Left ventricle myocardium superior (tissue), 1 donor: ENCODE measurements around the gene CASKIN1. TPM values are rescaled to one million over a fixed set of nuclear protein-coding genes. Genes with fewer than 3 reads are reported as not detected.

Experiments
- ATAC-seq: fragments of 200-7000 bp; cut with Tn5 transposase; one replicate; pipeline ENCODE4 v1.9.1; 2020; ENCODE audit warnings: mild to moderate bottlenecking, moderate library complexity
- DNase-seq: peaks from one replicate; pipeline ENCODE4 v3.0.0-alpha.2; 2020
- intact Hi-C: fragments of 100-400 bp; cut with micrococcal nuclease; formaldehyde crosslinking; loops from one replicate; pipeline ENCODE4 v1.11.0; 2022
- total RNA-seq: library from RNA; stranded (reverse); fragmentation: NEBNext Ultra II Directional; extraction: Animal tissue kit (Norgen Biotek cat#: 25700); gene quantifications from one replicate; pipeline ENCODE4 v1.2.1, GENCODE V29; 2021
- donor health status: DM: no; HTN: yes; CAD: no; lungs with severe emphysema.

The CASKIN1 gene
- total RNA-seq, 1 donor from 2014 or later = 9.2 TPM

DNA sequence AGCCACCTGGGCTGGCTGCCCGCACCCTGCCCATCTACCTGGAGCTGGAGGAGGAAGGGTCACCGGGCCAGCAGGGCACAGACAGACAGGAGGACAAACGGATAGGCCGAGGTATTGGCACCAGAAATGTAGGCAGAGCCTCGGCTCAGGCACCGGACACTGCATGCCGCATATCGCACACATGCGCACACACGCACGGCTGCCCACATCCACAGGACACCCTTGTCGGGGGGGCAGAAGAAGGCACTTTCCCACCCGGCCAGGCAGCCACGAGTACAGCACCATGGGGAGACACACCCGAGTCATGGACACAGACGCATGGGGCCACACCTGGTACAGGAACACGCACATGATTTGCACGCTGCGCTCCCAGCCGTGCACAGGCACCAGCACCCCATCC lies 14.5 kb downstream of the CASKIN1 start:
- ATAC-seq = no peak
- no peak for DNase-seq
- intact Hi-C loops = no loop called here

DNA sequence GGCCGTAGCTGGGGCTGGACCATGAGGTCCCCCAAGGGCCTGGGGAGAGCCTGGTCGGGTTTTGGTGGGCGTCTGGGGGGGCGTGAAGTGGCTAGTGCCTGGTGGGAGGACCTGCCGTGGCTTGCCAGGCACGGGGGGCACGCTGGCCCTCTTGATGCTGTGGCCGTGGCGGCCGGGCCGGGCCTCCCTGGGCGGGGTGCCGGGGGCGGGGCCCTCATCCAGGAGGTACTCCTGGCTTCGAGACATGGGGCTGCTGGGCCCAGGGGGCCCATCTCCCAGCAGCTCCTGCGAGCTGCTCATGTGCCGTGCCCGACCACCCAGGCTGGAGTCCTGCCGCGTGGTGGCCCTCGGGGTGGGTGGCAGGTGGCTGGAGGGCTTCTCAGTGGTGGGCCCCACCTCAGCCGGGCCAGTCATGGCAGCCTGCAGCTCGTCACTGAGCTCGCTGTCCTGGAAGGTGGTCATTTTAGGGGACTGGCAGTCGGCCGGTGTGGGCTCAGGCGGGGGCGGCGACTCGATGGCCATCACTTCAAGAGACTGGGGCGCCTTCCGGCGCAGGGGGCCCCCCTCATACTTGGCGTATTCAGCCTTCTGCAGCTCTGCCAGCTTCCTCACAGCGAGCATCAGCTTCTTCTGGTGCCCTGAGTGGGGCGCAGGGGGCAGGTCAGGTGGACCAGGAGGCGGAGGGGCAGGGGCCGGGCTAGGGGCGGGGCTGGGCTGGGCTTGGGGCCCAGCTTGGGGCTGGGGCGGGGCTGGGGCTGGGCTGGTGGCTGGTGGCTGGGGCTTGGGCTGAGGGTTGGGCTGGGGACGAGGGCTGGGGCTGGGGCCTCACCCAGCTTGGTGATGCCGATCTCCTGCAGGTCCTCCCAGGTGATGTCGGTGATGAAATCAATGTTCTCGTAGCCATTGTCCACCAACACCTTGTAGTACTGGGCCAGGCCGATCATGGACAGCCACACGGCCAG lies 15.2 kb downstream of the CASKIN1 start:
- DNase-seq (no peak), ATAC-seq (no peak)
- intact Hi-C loops = no loop called here

DNA sequence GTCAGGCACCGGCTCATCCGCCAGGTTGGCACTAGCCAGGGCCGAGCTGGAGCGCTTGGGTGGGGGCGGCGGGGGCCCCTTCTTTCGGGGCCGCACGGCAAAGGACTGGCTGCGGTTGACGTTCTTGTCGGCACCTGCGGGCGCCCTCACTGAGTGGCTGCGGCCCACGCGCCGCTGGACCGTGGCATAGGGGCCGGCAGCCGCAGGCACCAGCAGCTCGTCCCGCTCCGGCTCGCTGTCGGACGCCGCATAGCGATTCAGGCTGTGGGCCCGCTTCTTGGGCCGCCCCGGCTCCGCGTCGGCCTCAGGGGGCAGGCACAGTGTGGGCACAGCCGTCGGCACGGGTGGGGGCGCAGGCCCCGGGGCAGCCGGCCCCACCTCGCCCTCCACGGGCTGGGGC lies 15.9 kb downstream of the CASKIN1 start:
- intact Hi-C loops = no loop called here
- ATAC-seq (no peak), DNase-seq (no peak)

DNA sequence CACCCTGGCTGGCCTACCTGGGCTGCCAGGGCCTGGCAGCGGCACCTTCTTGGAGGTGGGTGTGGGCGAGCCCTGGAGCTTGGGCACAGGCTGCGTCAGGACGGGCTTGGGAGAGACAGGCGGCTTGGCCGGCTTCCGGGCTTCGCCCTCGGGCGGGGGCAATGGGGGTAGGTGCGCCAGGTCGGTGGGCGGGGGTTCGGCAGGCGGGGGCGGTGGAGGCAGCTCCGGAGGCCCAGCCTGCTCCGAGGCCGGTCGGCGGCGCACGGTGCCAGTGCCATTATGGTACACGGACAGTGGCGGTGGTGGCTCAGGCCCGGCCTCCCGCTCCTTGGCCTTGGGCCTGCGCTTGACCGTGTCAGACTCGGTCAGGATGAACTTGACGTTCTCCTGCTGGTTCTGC lies 16.8 kb downstream of the CASKIN1 start:
- DNase-seq = no peak

DNA sequence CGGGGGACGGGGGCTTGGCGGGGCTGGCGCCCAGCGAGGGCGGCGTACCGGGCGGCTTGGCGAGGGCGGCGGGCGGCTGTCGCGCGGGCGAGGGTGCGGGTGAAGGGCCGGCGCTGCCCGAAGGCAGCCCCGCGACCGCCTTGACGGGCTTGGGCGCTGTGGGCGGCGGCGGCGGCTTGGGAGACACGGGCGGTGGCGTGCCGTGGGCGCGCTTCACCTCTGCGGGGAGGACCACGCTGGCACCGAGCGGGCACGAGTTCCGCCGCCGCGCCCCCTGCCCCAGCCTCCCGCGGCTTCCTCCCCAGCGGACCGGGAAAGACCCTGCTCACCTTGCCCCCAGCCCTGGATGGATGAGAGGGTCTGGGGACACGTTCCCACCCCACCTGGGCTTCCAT lies 17.3 kb downstream of the CASKIN1 start:
- ATAC-seq = no peak
- intact Hi-C loops = no loop called here
- DNase-seq = no peak

More for the DNA sequence above, 16.8 kb downstream of the CASKIN1 start:
- ATAC-seq = no peak
- intact Hi-C loops = no loop called here

DNA sequence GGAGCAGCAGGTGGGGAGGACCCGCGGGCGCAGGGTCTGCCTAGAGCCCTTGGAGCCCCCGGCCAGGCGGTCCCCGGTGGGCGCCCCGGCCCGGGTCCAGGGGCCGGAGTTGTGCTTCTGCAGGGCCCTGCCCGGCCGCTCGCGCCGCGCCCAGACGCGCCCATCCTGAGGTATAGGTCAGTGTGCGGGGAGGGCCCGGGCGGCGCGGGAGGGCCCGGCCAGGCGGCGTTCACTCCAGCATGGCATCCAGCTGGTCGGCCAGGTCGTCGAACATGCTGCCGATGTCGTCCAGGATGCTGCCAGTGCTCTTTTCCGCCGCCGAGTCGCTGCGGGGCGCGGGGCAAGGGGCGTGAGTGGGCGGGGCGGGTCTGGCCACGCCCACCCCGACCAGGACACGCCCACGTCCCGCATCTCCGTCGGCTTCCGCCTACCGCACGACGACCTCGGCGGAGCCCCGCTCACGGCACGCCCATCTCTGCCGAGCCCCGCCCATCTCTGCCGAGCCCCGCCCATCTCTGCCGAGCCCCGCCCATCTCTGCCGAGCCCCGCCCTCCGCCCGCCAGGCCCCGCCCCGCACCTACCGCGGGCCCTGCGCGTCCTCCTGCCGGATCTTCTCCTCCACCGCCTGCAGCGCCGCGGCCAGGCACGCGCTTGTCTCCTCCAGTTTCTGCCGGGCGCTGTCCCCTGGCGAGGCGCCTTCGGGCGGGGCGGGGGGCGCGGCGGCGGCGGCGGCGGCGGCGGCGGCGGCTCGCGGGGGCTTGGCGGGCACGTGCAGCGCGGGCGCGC lies 17.9 kb downstream of the CASKIN1 start:
- ATAC-seq (no peak), DNase-seq (no peak)
- intact Hi-C loops = no loop called here

DNA sequence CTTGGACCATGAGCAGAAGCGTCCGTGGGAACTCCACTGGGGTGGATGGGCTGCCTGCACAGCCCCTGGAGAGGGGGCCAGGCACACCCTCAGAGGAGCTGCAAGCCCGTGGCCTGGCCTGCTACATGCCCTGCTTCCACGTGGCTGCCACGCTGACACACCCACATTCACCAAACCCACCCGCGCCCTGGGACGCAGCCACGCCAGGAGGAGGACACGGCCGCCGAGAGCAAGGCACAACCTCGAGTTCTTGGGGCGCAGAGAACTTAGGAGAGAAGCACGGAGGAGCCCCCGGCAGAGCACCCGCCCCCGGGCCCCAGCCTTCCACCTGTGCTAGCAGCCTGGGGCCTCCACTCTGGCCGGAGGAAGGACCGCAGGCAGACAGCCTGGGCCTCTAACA lies 18.8 kb downstream of the CASKIN1 start:
- ATAC-seq (no peak), DNase-seq (no peak)
- intact Hi-C loops = no loop called here

DNA sequence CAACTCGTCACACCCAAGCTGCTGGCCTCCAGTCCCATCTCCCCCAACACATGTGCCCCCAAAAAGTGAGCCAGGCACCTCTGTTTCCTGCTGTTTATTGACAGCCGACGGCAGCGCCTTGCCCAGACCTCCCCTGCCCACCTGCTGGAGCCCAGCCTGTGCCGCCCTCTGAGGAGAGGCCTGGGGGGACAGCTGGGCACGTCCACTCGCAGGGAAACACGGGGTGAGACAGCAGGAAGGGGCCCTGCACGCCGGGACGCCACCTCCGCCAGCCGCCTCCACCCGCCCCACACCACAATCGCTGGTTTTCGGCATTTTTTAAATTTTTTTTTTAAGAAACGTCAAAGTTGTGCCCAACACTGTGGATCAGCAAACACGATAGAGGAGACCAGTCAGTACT lies 19.3 kb downstream of the CASKIN1 start:
- DNase-seq (no peak), ATAC-seq (no peak)
- intact Hi-C loops = no loop called here

DNA sequence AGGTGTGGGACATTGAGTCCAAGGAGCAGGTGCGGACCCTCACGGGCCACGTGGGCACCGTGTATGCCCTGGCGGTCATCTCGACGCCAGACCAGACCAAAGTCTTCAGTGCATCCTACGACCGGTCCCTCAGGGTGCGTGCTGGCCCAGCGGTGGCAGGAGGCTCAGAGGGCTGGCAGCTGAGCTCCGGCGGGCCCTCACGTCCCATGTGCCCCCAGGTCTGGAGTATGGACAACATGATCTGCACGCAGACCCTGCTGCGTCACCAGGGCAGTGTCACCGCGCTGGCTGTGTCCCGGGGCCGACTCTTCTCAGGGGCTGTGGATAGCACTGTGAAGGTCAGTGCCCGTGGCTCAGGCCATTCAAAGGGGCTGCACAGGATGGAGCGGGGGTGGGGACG lies 20.4 kb downstream of the CASKIN1 start:
- ATAC-seq = no peak
- intact Hi-C loops = no loop called here
- no peak for DNase-seq

DNA sequence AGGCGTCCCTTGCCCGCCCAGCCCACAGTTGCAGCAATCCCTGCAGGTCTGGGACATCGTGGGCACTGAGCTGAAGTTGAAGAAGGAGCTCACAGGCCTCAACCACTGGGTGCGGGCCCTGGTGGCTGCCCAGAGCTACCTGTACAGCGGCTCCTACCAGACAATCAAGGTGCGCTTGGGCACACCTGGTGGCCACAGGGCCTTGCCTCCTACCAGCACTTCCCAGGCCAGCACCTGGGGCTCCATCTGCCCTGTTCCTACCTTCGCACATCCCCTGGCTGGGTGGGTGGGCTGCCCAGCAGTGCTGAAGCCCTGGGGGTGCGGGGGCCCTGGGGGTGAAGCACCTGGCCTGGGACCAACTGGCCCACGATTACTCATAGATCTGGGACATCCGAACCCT lies 21.0 kb downstream of the CASKIN1 start:
- intact Hi-C loops = no loop called here
- ATAC-seq (no peak), DNase-seq (no peak)

DNA sequence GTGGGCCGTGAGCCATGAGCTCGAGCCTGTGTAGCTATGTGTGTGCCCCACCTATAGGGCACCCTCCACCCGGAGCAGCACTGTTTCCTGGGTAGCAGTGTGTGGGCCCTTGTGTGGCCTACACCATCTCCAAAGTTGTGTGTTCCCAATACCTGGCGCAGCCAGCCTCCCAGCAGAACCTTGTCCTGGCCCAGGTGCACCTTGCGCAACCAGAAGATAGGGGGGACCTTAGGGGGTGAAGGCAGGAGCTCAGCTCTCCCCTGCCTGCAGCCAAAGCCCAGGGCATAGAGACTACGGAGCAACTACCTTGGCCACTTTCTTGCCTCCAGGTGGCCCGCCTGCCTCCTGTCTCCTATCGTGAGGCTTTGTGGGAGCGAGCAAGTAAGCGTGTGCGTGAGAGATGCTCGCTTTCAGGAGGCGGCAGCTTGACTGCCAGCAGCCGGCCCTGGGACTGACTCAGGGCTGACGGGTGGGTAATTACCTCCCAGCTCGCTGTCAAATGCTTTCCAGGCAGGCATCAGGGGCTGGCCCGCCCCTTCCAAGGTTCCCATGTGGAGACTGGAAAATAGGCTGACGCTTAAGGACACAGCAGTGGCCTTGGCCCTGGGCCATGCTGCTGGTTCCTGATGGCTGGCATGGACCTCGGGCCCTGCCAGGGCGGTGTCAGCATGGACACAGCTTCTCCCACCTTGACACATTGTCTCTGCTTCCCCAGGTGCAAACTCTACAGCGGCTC lies 21.8 kb downstream of the CASKIN1 start:
- no peak for DNase-seq
- no peak for ATAC-seq
- intact Hi-C loops = no loop called here

DNA sequence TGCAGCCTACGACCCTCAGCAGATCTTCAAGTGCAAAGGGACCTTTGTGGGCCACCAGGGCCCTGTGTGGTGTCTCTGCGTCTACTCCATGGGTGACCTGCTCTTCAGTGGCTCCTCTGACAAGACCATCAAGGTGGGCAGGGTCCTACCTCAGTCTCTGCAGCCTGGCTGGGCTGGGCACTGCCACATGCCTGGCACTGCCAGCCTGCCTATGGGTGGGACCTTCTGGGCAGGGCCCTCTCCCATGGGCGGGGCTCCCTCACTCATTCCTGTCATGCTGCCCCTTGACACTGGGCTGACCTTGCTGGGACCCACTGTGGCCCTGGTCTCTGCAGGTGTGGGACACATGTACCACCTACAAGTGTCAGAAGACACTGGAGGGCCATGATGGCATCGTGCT lies 22.5 kb downstream of the CASKIN1 start:
- intact Hi-C loops = no loop called here
- DNase-seq (no peak), ATAC-seq (no peak)

DNA sequence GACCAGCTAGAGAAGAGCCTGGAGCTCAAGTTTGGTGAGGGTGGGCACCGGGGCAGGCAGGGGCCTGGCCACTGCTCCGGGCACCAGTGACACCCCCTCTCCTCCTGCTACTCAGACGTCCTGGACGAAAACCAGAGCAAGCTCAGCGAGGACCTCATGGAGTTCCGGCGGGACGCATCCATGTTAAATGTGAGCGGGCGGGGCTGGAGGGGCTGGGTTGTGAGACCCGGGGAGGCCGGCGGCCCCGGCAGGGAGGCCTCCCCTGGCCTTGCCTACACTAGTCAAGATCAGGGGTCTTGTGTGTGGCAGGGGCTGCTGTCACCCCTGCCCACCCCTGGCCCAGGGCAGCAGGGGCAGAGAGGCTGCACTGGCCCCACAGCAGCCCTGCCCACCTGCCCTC lies 23.0 kb downstream of the CASKIN1 start:
- DNase-seq (no peak), ATAC-seq (no peak)
- intact Hi-C loops = no loop called here

DNA sequence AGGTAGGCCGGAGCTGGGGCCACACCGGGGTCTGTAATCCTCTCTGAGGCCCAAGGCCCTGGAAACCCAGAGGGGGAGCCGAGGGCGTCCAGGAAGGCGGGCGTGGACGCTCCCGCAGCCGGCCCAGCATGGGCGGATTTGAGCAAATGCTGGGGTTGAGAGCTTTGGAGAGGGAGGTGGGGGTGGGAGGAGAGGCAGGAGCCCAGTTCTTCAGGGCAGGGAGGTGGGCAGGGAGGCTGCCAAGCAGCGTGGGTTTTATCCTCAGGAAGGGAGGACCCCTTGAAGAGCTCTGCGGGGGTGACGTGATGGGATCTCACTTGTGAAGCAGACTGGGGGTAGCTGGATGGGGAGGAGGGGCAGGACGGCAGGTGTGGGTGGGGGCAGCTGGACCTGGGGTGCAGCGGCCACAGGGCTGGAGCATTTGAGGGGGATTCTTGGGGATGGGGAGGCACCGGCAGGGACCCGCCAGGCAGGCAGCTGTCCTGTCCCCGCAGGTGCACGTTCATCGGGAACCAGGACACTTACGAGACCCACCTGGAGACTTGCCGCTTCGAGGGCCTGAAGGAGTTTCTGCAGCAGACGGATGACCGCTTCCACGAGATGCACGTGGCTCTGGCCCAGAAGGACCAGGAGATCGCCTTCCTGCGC lies 23.6 kb downstream of the CASKIN1 start:
- intact Hi-C loops = no loop called here
- DNase-seq (no peak), ATAC-seq (no peak)

DNA sequence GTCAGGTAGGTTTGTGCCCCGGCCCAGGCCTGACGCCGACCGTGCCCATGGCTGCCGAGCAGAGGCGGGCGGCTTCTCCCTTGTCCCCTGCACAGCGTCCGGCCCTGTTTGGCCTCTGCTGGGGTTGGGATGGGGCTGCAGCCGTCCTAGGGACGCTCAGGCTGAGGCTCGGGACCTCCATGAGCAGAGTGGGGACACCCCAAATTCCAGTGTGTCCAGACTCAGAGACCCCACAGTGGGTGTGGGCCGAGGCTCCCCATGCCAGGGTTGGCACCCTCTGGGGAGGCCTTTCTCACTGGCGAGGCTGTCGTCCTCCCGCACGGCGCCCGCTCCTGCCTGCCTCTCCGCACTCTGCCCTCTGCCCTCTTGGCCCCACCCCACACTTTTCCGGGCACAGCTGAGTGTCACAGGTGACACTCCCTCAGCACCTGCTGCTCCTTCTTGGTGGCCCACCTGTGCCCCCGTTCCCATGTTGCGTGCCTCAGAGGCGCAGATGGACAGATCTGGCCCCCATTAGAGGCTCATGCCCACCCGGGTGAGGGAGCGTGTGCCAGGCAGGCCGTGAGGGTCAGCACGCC lies 24.7 kb downstream of the CASKIN1 start:
- intact Hi-C loops = no loop called here
- DNase-seq = no peak
- no peak for ATAC-seq

DNA sequence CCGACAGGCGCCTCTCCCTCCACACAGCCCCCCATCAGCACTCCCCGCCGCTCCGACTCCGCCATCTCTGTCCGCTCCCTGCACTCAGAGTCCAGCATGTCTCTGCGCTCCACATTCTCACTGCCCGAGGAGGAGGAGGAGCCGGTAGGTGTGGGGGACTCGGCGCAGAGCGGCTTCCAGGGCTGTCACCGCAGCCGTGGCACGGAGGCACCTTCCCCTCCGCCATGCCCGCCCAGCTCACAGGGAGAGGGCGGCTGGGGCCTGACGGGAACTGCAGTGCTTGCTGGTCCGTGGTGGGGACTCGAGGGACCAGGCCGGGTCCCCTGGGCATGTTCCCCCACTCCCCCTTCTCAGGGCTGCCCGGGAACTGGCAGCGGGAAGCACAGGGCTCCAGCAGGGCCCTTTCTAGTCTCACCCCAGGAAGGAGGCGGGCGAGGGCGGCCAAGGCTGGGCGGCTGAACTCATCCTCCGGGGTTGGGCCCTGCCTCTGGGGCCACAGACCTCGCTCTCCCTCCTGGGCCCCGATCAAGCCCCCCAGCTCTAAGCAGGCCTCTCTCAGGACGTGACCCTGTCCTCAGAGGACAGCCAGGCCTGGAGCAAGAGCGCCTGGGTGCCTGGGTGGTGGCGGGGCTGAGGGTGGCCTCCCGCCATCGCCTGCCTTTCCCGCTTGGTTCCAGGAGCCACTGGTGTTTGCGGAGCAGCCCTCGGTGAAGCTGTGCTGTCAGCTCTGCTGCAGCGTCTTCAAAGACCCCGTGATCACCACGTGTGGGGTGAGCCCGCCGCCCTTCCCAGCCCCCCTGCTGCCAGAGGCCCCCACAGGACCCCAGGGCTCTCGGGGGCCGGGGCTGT lies 25.6 kb downstream of the CASKIN1 start:
- DNase-seq (no peak), ATAC-seq (no peak)
- intact Hi-C loops = no loop called here

DNA sequence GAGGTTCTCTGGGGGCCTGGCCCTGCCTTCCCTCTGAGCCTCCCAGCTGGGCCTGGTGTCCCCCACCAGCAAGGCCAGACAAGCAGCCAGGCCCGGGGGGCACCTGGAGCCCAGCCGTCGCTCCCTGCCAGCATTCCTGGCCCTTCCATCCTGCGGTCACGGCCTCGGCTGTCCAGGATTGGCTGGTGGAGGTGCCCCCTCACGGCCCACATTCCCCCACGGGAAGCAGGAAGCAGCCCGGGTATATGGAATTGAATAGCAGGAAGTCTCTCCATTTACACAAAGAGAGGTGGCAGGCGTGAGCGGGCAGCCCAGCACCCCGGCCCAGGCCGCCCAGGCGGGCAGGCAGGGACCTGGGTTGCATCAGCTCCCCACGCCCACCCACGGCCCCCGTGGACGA lies 26.3 kb downstream of the CASKIN1 start:
- DNase-seq (no peak), ATAC-seq (no peak)
- intact Hi-C loops = no loop called here

DNA sequence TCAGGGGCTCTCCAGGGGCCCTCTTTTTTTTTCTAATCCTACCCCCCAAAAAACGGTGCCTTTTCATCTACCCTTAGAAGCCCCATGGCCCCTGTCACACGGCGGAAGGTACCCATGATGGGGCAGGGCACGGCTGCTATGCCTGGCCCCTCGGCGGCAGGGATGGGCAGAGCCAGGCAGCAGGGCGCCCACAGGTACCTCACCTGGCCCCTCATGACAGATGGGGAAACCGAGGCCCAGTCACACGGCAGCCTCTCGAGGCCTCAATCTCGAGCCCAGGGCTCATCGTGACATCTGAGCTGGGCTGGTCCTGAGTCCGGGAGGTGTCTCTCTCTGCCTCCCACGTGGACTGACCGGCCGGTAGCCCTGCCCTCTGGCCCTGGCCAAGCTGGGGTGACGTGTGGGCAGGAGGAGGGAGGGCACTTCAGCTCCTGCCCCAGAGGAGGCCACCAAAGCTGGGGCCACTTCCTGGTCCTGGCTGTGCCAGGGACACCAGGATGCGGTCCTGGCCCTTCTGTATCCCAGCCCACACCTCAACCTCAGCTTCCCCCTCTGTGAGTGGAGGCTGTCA lies 29.3 kb downstream of the CASKIN1 start:
- ATAC-seq = no peak
- intact Hi-C loops = no loop called here
- DNase-seq = no peak
